GM12878 (cell line): ENCODE data around the gene AFF1.

Experiments used
- DPF2 ChIP-seq: fragments of 450-650 bp; IDR thresholded peaks from 2 replicates; pipeline ENCODE4 v1.6.1; 2017; ENCODE audit warnings: mild to moderate bottlenecking
- POLR2A ChIP-seq: IDR thresholded peaks from 2 replicates; pipeline ENCODE4 v1.6.1; 2011; ENCODE audit warnings: low read depth, mild to moderate bottlenecking, low read length
- TF ChIP-seq, protein P1 (sequence below): IDR thresholded peaks from 2 replicates; pipeline ENCODE4 v1.6.1; 2011; ENCODE audit warnings: low read depth, low read length, improper control_type of control experiment, borderline replicate concordance
- TF ChIP-seq, protein P2 (sequence below): IDR thresholded peaks from 2 replicates; pipeline ENCODE4 v1.6.1; 2012; ENCODE audit warnings: mild to moderate bottlenecking, low read depth, low read length

DNA sequence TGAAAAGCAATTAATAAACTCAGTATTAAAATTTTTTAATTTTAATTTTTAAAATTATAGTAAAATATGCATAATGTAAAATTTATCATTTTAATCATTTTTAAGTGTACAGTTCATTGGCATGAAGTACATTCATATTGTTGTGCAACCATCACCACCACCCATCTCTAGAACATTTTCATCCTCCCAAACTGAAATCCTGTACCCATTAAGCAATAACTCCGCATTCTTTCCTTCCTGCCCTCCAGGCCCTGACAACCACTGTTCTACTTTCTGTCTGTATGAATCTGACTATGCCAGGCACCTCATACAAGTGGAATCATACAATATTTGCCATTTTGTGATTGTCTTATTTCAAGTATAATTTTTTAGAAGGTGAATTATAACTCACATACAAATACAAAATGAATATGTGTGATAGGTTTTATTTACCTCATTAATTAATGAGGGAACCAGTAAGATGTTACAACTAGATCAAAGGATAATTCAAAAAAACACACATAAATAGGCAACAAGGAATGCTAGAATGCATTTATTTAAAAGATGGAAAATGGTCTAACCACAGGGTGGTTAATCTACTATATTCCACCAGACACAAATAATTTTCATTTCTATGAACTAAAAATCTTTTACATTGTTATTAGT is 13.1 kb upstream of the AFF1 start:
- TF ChIP-seq, protein P1, sequence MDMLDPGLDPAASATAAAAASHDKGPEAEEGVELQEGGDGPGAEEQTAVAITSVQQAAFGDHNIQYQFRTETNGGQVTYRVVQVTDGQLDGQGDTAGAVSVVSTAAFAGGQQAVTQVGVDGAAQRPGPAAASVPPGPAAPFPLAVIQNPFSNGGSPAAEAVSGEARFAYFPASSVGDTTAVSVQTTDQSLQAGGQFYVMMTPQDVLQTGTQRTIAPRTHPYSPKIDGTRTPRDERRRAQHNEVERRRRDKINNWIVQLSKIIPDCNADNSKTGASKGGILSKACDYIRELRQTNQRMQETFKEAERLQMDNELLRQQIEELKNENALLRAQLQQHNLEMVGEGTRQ: no peak
- TF ChIP-seq DPF2 (no peak), POLR2A (no peak)
- TF ChIP-seq, protein P2, sequence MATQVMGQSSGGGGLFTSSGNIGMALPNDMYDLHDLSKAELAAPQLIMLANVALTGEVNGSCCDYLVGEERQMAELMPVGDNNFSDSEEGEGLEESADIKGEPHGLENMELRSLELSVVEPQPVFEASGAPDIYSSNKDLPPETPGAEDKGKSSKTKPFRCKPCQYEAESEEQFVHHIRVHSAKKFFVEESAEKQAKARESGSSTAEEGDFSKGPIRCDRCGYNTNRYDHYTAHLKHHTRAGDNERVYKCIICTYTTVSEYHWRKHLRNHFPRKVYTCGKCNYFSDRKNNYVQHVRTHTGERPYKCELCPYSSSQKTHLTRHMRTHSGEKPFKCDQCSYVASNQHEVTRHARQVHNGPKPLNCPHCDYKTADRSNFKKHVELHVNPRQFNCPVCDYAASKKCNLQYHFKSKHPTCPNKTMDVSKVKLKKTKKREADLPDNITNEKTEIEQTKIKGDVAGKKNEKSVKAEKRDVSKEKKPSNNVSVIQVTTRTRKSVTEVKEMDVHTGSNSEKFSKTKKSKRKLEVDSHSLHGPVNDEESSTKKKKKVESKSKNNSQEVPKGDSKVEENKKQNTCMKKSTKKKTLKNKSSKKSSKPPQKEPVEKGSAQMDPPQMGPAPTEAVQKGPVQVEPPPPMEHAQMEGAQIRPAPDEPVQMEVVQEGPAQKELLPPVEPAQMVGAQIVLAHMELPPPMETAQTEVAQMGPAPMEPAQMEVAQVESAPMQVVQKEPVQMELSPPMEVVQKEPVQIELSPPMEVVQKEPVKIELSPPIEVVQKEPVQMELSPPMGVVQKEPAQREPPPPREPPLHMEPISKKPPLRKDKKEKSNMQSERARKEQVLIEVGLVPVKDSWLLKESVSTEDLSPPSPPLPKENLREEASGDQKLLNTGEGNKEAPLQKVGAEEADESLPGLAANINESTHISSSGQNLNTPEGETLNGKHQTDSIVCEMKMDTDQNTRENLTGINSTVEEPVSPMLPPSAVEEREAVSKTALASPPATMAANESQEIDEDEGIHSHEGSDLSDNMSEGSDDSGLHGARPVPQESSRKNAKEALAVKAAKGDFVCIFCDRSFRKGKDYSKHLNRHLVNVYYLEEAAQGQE: no peak
